Measurements from ENCODE around the gene MAST4. TPM values are rescaled to one million over a fixed set of nuclear protein-coding genes. Genes with fewer than 3 reads are reported as not detected.
A peak's percentile ranks its signal among the peaks of the same experiment; 100 is the strongest.

The MAST4 gene
- total and polyA plus RNA-seq, 8 donors: 5.9 to 29.7 (median 10.0) TPM

- Histone ChIP-seq H3K36me3 (no peaks in the 10 kb centered on the region), H3K4me3 (no peak overlapping the region), H3K9me3 (no peaks in the 10 kb centered on the region), H3K27ac (no peak overlapping the region), H3K27me3 (no peaks in the 10 kb centered on the region), H3K4me1 (peaks cover 0 to 13% (median 4%) of the 10 kb centered on the region in 3 donors)
- intact Hi-C loops (cut with DNase I): no loop called here
- 95% methylated on average over 3 of the region's 3 CpGs for WGBS, 2 donors
- no peak for ATAC-seq
- no peak for FAIRE-seq
- DNase-seq: no peak
- TF ChIP-seq CTCF (IDR thresholded peaks at IDR 0.05): no peak
Observed at GRCh38 chr5:67043796-67044511, 447.8 kb downstream of the MAST4 start.

GRCh38 chr5:67045816-67046740 lies 449.9 kb downstream of the MAST4 start:
- ATAC-seq (peak in 1 of 4 donors; percentile 58), DNase-seq (no peak), FAIRE-seq (no peak)
- Histone ChIP-seq H3K4me3 (no peak overlapping the region), H3K27me3 (no peaks in the 10 kb centered on the region), H3K36me3 (no peaks in the 10 kb centered on the region), H3K27ac (no peak overlapping the region), H3K9me3 (no peaks in the 10 kb centered on the region), H3K4me1 (peaks cover 0 to 13% (median 4%) of the 10 kb centered on the region in 3 donors)
- WGBS, 2 donors: 85 to 88% methylated on average over 6 of the region's 6 CpGs
- no peak for TF ChIP-seq CTCF (IDR thresholded peaks at IDR 0.05)
- intact Hi-C loops (cut with DNase I): no loop called here

- Histone ChIP-seq H3K27ac (peak overlapping the region in 1 of 4 donors; percentile 4), H3K36me3 (no peaks in the 10 kb centered on the region), H3K9me3 (no peaks in the 10 kb centered on the region), H3K27me3 (no peaks in the 10 kb centered on the region), H3K4me1 (peaks cover 0 to 13% (median 4%) of the 10 kb centered on the region in 3 donors), H3K4me3 (no peak overlapping the region)
- intact Hi-C loops (cut with DNase I): no loop called here
- FAIRE-seq: no peak
- DNase-seq: peak in 4 of 6 donors; percentile 11 to 44 (median 26)
- WGBS, 2 donors: 71 to 77% methylated on average over 1 of the region's 1 CpG
- TF ChIP-seq CTCF (IDR thresholded peaks at IDR 0.05): no peak
- ATAC-seq: peak in 3 of 4 donors; percentile 64 to 79 (median 69)
Observed at GRCh38 chr5:67047160-67047559, 451.0 kb downstream of the MAST4 start.

GRCh38 chr5:67047616-67048015 lies 451.4 kb downstream of the MAST4 start:
- WGBS, 2 donors: 63% methylated on average over 2 of the region's 2 CpGs
- Histone ChIP-seq H3K36me3 (no peaks in the 10 kb centered on the region), H3K27me3 (no peaks in the 10 kb centered on the region), H3K4me3 (no peak overlapping the region), H3K9me3 (no peaks in the 10 kb centered on the region), H3K4me1 (peaks cover 0 to 13% (median 4%) of the 10 kb centered on the region in 3 donors), H3K27ac (no peak overlapping the region)
- ATAC-seq (no peak), DNase-seq (no peak), FAIRE-seq (no peak)
- TF ChIP-seq CTCF (IDR thresholded peaks at IDR 0.05): no peak
- intact Hi-C loops (cut with DNase I): no loop called here

All from pancreas (tissue), 10 donors.